ENCODE data around the gene GPLD1.
"Not testable (repeated sequence)": the region's sequence is repeated elsewhere in the genome, so short reads cannot be mapped to it uniquely, and the experiment has no call there.

Gene GPLD1

DNA sequence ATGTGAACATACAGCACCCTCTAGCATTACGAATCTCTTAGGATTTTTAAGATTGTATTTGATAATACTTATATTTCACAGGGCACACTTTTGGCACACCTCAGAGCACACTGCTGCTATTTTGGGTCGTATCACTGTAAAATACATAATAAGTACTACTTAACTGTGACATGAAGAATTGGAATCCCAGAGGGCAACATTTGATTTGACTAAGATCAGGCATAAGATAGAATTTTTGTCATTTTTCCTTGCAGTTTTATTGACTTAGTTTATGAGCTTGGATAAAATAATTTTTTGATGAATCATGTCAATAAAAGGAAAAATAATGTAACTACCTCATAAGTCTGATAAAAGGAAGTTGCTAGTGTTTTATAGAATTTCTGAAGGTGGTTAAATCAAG is 64.3 kb downstream of the GPLD1 start:
- DNase-seq (ENCODE audit: extremely low read depth in 1 of 2, low read depth in 1 of 2): no peak

DNA sequence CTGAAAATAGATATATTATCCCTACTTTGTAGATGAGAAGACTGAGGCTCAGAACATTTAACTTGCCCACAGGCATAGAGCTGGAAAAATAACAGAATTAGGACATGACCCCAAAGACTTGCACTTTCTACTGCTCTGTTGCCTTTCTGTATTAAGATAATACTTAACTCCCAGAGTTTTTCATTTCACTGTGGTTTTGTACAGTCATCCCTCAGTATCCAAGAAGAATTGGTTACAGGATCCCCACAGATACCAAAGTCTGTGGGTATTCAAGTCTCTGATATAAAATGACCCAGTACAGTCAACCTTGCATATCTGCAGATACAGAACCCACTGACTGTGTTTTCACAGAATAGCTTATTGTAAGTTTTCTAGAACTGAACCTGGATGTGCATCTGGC is 69.9 kb downstream of the GPLD1 start:
- no peak for DNase-seq (ENCODE audit: extremely low read depth in 1 of 2, low read depth in 1 of 2)

DNA sequence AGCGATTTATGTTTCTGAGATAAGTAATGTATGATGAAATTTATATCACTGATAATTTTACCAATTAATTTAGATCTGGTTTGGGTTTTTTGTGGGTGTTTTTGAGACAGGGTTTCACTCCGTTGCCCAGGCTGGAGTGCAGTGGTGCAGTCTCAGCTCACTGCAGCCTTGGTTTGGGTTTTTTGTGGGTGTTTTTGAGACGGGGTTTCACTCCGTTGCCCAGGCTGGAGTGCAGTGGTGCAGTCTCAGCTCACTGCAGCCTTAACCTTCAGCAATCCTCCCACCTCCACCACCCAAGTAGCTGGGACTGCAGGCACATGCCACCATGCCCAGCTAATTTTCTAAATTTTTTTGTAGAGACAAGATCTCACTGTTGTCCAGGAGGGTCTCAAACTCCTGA is 73.6 kb downstream of the GPLD1 start:
- DNase-seq (ENCODE audit: extremely low read depth in 1 of 2, low read depth in 1 of 2): no peak

DNA sequence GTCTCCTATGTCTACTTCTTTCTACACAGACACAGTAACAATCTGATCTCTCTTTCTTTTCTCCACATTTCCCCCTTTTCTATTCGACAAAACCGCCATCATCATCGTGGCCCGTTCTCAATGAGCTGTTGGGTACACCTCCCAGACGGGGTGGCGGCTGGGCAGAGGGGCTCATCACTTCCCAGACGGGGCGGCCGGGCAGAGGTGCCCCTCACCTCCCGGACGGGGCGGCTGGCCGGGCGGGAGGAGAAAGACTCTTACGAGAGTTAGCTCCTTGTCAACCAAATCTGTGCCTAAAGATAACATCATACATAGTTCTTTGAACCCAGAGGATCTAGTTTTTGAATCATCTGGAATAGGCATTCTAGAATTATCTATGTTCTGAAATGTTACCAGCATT is 74.8 kb downstream of the GPLD1 start:
- DNase-seq (ENCODE audit: extremely low read depth in 1 of 2, low read depth in 1 of 2): not testable (repeated sequence)

DNA sequence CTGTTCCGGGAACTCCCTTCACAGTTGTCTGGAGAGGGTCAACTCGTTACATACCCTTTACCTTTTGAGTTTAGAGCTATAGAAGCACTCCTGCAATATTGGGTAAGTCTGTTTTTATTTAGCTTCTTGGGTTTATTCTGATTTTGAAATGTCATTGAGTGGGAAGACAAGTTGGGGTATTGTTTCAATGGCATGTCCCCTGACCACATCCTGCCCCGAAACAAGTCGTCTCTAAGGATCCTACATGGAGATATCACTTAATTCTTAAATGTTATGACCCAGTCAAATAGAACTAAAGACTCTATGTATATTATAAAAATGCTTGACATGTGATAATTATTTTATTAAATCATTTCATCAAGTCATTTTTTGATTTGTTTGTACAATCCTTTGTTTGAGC is 77.1 kb downstream of the GPLD1 start:
- no peak for DNase-seq (ENCODE audit: extremely low read depth in 1 of 2, low read depth in 1 of 2)

DNA sequence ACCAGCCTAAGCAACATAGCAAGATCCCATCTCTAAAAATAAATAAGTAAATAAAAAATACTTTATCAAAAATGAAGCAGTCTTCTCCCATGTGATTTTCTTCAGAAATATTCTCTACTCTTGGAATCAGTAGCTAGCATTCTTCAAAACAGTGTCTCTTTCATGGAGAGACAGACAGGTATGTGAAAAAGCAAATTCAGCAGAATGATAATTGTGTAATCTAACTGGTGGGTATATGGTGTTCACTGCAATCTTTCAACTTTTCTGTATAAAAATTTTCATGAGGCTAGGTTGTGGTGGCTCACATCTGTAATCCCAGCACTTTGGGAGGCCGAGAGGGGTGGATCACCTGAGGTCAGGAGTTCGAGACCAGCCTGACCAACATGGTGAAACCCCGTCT is 78.8 kb downstream of the GPLD1 start:
- DNase-seq (ENCODE audit: extremely low read depth in 1 of 2, low read depth in 1 of 2): no peak

DNA sequence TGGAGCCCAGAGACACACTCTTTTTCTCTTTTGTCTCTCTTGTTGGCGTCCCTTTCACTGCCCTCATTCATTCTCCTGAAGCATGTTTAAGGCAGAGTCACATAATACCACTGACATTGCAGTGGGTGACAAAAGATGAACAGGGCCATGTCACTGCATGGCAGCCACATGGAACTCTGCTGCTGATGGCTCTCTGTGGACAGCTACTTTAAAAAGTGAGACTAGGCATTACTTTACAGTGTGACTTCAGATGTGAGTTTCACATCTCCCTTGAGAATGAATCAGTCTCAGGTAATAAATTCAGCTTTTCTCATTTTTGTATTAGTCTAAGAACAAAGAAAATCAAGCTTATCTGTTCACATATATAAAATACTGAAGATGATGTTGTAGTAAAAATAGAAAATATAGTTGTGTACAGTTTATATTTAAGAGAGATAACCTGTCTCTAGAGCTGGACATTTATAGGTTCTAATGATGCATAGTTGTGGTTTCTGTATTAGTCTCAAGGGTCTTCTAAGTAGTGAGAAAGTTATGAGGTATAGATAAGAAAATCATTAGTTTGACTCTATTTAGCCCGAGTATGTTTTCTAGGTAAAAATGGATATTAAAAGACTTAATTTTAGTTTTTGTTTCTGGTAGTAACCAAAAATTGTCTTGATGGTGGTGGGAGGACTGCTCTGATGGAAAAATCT is 80.5 kb downstream of the GPLD1 start:
- no peak for DNase-seq (ENCODE audit: extremely low read depth in 1 of 2, low read depth in 1 of 2)

DNA sequence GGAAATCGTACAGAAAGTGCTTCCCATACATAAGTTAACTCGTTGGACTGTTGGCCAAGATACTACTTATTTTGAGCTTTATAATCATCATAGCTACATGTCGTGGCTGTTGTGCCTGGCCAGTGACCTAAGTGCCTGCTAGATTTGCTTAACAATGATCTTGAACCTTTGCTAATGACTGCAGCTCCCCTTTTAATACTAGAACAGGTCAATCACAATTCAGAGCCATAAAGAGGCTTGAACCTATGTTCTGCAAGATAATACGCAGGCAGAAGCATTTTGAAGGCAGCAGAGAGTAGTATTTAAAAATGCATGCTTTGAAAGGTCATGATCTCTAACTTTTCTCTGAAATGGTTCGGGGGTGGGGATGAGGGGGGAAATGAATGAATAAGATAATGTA is 84.1 kb downstream of the GPLD1 start:
- no peak for DNase-seq (ENCODE audit: extremely low read depth in 1 of 2, low read depth in 1 of 2)

DNA sequence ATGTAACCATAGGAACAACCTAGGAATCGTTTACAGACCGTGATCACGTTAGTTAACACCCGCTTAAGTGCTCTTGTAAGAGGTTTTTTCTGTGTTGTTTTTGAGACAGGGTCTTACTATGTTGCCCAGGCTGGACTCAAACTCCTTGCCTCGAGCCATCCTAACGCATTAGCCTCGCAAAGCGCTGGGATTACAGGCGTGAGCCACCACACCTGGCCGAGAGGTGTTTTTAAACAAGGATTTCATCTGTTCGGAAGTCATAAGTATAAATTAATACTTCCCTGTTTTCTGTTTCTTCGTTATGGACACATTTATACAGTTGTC is 85.9 kb downstream of the GPLD1 start:
- DNase-seq (ENCODE audit: extremely low read depth in 1 of 2, low read depth in 1 of 2): no peak

DNA sequence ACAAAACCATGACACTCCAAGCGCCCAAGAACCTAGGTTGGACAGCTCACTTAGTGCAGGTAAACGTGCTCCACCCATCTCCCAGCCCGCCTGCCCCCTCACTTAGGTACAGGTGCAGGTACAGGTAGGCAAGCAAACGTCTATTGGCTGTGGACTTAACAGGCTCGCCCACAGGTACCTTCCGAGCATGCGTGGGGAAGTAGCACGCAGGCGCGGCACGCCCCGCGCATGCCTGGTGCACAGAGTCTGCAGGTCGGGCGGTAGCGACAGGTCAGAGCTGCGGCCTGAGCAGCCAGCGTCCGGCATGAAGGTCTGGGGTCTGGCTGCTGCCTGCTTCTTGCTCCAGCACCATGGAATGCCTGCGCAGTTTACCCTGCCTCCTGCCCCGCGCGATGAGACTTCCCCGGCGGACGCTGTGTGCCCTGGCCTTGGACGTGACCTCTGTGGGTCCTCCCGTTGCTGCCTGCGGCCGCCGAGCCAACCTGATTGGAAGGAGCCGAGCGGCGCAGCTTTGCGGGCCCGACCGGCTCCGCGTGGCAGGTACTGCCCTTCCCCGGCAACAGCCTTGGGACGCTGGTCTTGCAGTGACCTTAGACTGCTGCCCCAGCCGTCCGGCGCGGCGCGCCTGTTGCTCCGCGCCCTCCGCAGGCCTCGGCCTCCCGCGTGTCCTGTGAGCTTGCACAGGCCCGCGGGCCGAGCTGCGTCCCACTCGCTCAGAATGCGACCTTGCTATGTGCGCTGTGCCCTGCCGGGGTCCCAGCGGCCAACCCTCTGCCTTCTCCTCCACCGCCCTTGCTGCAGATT is 86.5 kb downstream of the GPLD1 start, which contains the start of gene MRS2:
Gene MRS2, plus strand, starts transcription at position 240 of the 804 bp plus-strand sequence. Its CDS starts 111 bp downstream, at position 351.
- DNase-seq (ENCODE audit: extremely low read depth in 1 of 2, low read depth in 1 of 2): peak; percentile 31 to 63

DNA sequence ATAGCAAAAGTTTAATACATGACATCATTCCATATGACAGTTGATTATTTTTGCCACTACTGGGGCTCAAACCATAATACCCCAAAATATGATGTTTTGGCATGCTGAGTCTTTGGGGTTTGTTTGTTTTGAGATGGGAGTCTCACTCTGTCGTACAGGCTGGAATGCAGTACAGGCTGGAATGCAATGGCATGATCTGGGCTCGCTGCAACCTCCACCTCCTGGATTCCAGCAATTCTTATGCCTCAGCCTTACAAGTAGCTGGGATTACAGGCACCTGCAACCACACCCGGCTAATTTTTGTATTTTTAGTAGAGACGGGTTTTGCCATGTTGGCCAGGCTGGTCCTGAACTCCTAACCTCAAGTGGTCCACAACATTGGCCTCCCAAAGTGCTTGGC is 87.9 kb downstream of the GPLD1 start:
- no peak for DNase-seq (ENCODE audit: extremely low read depth in 1 of 2, low read depth in 1 of 2)

DNA sequence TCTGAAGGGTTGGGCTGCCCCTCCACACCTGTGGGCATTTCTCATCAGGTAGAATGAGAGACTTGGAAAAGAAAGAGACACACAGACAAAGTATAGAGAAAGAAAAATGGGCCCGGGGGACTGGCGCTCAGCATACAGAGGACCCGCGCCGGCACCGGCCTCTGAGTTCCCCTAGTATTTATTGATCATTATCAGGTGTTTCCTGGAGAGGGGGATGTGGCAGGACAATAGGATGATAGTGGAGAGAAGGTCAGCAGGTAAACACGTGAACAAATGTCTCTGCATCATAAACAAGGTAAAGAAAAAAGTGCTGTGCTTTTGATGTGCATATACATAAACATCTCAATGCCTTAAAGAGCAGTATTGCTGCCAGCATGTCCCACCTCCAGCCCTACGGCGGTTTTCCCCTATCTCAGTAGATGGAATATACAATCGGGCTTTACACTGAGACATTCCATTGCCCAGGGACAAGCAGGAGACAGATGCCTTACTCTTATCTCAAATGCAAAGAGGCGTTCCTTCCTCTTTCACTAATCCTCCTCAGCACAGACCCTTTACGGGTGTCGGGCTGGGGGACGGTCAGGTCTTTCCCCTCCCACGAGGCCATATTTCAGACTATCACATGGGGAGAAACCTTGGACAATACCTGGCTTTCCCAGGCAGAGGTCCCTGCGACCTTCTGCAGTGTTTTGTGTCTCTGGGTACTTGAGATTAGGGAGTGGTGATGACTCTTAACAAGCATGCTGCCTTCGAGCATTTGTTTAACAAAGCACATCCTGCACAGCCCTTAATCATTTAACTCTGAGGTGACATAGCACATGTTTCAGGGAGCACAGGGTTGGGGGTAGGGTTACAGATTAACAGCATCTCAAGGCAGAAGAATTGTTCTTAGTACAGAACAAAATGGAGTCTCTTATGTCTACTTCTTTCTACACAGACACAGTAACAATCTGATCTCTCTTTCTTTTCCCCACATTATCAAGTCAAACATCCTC is 89.0 kb downstream of the GPLD1 start:
- not testable (repeated sequence) for DNase-seq (ENCODE audit: extremely low read depth in 1 of 2, low read depth in 1 of 2)

DNA sequence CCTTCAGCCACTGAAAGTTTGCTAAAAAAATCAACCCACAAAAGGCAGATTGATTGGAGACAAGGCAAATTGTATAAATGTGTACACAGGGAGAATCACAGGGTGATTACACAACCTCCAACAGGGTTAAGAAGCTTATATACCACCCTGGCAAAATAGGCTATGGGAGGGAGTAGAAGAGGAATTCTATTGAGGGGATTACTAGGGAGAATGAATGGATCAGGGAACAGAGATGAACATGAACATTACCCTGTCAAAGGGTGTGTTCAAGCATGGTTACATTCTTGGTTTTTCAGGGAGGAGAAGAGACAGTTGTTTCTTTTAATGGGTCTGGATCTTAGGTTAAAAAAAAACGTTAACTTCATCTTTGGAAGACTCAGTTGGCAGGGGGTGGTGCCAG is 91.7 kb downstream of the GPLD1 start:
- no peak for DNase-seq (ENCODE audit: extremely low read depth in 1 of 2, low read depth in 1 of 2)

DNA sequence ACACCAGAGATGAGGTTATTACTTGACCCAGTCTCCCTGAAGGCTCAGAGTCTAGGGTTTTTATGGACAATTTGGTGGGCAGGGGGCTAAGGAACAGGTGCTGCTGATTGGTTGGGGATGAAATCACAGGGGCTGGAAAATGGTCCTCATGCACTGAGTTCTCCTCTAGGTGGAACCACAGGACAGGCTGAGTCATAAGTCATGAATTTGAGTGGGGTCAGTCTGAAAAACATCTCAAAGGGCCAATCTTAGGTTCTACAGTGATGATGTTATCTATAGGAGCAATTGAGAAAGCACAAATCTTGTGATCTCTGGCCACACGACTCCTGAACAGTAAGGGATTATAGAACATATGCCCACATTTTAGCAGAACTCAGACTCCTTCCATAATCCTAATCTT is 92.6 kb downstream of the GPLD1 start:
- DNase-seq (ENCODE audit: extremely low read depth in 1 of 2, low read depth in 1 of 2): no peak

DNA sequence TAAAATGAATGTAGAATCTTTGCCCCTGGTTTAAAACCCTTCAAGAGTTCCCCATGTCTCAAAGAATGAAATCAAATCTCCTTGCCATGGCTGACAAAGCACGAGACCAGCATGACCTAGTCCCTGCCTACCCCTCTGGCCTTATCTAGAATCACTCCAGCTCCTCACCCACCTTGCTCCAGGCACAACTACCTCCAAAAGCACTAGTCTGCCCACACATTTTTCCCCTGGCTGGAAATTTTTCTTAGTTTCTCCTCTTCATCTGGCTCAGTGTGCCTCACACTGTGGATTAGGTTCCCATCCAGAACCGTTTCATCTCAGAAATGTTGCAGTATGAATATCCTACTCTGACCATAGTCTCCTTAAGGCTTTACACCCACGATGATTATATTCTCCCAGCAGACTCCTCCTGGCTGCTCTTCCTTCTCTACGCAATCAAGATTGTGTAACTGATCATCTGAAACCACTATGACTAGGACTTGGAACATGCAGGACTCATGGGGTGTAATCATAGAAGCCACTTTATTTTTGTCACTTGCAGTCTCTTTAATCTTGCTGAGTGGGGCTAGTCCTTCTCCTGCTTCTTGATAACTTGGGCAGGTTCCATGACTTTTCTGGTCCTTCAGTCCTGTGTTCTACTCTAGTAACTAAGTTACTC is 94.5 kb downstream of the GPLD1 start:
- DNase-seq (ENCODE audit: extremely low read depth in 1 of 2, low read depth in 1 of 2): no peak

DNA sequence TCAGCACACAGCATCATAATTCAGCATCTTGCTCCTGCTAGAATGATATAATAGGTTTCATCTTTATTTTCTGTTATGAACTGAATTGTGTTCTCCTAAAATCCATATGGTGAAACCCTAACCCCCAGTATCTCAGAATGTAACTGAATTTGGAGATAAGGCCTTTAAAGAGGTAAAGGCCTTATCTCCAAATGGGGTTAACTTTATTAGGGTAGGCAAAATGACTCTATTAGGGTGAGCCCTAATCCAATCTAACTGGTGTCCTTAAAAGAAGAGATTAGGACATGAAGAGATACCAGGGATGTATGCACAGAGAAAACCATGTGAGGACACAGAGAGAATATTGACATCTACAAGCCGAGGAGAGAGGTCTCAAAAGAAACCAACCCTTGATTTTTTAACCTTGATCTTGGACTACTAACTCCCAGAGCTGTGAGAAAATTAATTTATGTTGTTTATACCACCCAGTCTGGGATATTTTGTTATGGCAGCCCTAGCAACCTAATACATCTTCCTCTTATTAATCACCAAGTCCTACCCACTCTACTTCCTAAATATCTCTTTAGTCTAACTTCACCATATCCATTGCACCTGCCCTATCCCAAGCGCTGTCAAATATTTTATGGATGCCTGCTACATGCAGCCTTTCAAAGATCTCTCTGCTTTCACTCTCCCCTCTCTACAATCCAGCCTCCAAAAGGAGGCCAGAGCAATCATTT is 95.2 kb downstream of the GPLD1 start:
- no peak for DNase-seq (ENCODE audit: extremely low read depth in 1 of 2, low read depth in 1 of 2)

DNA sequence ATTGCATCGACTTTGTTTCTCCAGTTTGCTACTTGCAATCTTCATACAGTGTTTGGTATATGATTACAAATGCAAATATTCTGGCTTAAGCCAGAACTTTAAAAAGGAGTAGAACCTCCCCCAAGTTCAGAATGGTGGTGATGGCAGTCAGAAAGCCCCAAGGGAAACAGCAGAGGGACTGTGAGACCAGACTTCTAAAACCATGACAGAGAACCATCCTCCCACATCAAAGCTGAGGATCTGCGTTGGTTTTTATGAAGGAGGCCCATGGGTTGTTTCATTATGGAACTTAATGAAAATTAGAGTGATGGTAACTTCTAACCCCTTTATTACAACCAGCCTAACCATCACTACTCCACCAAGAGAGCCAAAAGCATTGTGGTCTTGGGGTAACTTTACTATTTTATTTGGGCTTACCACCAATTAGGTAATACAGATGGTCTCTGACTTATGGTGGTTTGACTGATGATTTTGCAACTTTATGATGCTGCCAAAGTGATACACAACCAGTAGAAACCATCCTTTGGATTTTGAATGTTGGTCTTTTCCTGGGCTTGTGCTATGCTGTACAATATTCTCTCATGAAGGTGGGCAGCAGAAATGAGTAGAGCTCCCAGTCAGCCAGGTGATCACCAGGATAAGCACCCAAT is 97.5 kb downstream of the GPLD1 start:
- no peak for DNase-seq (ENCODE audit: extremely low read depth in 1 of 2, low read depth in 1 of 2)

DNA sequence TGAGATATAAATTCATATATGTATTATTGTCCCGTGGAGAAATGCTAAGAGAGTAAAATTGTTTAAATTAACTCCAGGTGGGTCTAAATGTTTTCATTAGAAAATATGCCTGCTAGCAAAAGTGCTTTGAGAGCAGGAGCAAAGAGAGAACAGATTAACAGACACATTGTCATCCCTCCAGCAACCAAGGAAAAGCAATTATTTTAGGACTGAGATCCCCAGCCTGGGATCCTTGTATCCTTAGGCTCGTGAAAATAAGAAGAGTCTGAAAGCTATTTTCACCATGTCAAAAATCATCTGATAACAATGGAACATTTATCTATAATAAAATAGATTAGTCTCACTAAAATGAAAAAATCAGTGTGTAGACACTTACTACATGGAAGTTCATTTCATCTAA is 98.2 kb downstream of the GPLD1 start:
- DNase-seq (ENCODE audit: extremely low read depth in 1 of 2, low read depth in 1 of 2): no peak

DNA sequence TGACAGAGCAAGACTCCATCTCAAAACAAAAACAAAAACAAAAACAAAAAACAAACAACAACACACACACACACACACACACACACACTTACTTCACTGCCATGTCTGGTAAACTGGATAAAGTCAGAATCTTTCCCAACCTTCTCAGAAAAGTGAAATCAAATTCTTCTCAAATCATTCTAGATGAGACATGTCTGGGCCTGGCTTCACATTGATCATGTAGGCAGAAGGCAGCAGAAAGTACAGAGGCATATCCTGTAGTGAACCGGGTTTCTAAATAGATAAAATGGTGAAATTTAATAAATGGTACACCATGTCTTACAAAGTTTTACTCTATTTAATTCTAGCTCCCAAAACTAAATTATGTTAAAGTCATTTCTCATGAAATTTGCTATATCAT is 101.6 kb downstream of the GPLD1 start:
- no peak for DNase-seq (ENCODE audit: extremely low read depth in 1 of 2, low read depth in 1 of 2)

Measured in activated CD8-positive, alpha-beta memory T cell treated with anti-CD3 and anti-CD28 coated beads for 1 hour (primary cell).